HEK293 (cell line): ENCODE results near the gene AGO4.

Experiments used
- CTCF ChIA-PET: fragments of 350-600 bp; formaldehyde crosslinking; extraction: SDS; loops from one replicate; lab custom pipeline; 2021; ENCODE audit warnings: antibody characterized with exemption; lab: Yijun Ruan, JAX
- POLR2A ChIA-PET: fragments of 300-600 bp; formaldehyde crosslinking; extraction: SDS; loops from one replicate; lab custom pipeline; 2020; ENCODE audit warnings: antibody characterized with exemption, inconsistent platforms; lab: Yijun Ruan, JAX
- H3K27ac ChIP-seq: fragments of 200-500 bp; sonication (Bioruptor generic); 2 replicates; pipeline ENCODE4 v1.5.1; 2014; ENCODE audit warnings: low read depth, low read length, control low read depth, inconsistent platforms; ENCODE audit errors: extremely low read depth
- H3K36me3 ChIP-seq, 2 experiments: fragments of 200-500 bp in 1 of 2; sonication (Bioruptor generic) in 1 of 2; 1 replicate in 1 of 2; 2 replicates in 1 of 2; pipeline ENCODE4 v1.5.1; 2014 to 2017; ENCODE audit warnings: inconsistent platforms in 2 of 2, low read length in 2 of 2; ENCODE audit not compliant: control insufficient read depth in 2 of 2, insufficient read depth in 1 of 2
- H3K4me1 ChIP-seq: fragments of 200-500 bp; sonication (Bioruptor generic); 2 replicates; pipeline ENCODE4 v1.5.1; 2014; ENCODE audit warnings: mild to moderate bottlenecking, low read length, inconsistent platforms; ENCODE audit not compliant: control insufficient read depth, insufficient read depth
- H3K4me3 ChIP-seq: 2 replicates; pipeline ENCODE4 v1.5.1; 2011; ENCODE audit warnings: low read depth, mild to moderate bottlenecking, control low read depth, low read length, moderate library complexity
- H3K9me3 ChIP-seq: fragments of 200-500 bp; sonication (Bioruptor generic); 2 replicates; pipeline ENCODE4 v1.5.1; 2014; ENCODE audit warnings: low read depth, low read length, inconsistent platforms; ENCODE audit not compliant: control insufficient read depth, insufficient read depth
- BCL11A ChIP-seq: fragments of 450-650 bp; formaldehyde crosslinking; IDR thresholded peaks from 2 replicates; pipeline ENCODE4 v1.5.1; 2016; ENCODE audit warnings: low read depth, missing biosample characterization, missing genetic modification characterization
- BCL11B ChIP-seq: fragments of 450-650 bp; formaldehyde crosslinking; IDR thresholded peaks from 2 replicates; pipeline ENCODE4 v1.5.1; 2016; ENCODE audit warnings: low read depth, missing biosample characterization, missing genetic modification characterization
- EGR2 ChIP-seq: fragments of 450-650 bp; formaldehyde crosslinking; IDR thresholded peaks from 2 replicates; pipeline ENCODE4 v1.5.1; 2016; ENCODE audit warnings: low read depth, missing biosample characterization, missing genetic modification characterization
- GLIS2 ChIP-seq: fragments of 450-650 bp; formaldehyde crosslinking; IDR thresholded peaks from 2 replicates; pipeline ENCODE4 v1.5.1; 2016; ENCODE audit warnings: missing biosample characterization, missing genetic modification characterization
- HOXC10 ChIP-seq: sonication (generic); formaldehyde crosslinking; IDR thresholded peaks from 2 replicates; pipeline ENCODE4 v1.8.1; 2023; ENCODE audit warnings: mild to moderate bottlenecking, missing genetic modification reagents
- KLF1 ChIP-seq: fragments of 450-650 bp; formaldehyde crosslinking; IDR thresholded peaks from 2 replicates; pipeline ENCODE4 v1.5.1; 2016; ENCODE audit warnings: missing biosample characterization, missing genetic modification characterization
- OSR2 ChIP-seq: fragments of 450-650 bp; formaldehyde crosslinking; IDR thresholded peaks from 2 replicates; pipeline ENCODE4 v1.5.1; 2016; ENCODE audit warnings: missing biosample characterization, missing genetic modification characterization
- PATZ1 ChIP-seq: fragments of 450-650 bp; formaldehyde crosslinking; IDR thresholded peaks from 2 replicates; pipeline ENCODE4 v1.5.1; 2016; ENCODE audit warnings: missing biosample characterization, missing genetic modification characterization
- SP7 ChIP-seq: fragments of 450-650 bp; formaldehyde crosslinking; IDR thresholded peaks from 2 replicates; pipeline ENCODE4 v1.5.1; 2016; ENCODE audit warnings: missing biosample characterization, missing genetic modification characterization
- YY2 ChIP-seq: fragments of 450-650 bp; formaldehyde crosslinking; IDR thresholded peaks from 2 replicates; pipeline ENCODE4 v1.5.1; 2016; ENCODE audit warnings: missing biosample characterization, missing genetic modification characterization
- ZBTB48 ChIP-seq: fragments of 450-650 bp; formaldehyde crosslinking; IDR thresholded peaks from 2 replicates; pipeline ENCODE4 v1.5.1; 2016; ENCODE audit warnings: missing biosample characterization, missing genetic modification characterization
- ZBTB8A ChIP-seq: fragments of 450-650 bp; formaldehyde crosslinking; IDR thresholded peaks from 2 replicates; pipeline ENCODE4 v1.5.1; 2016; ENCODE audit warnings: missing biosample characterization, missing genetic modification characterization
- ZFP69B ChIP-seq: fragments of 450-650 bp; formaldehyde crosslinking; IDR thresholded peaks from 2 replicates; pipeline ENCODE4 v1.5.1; 2016; ENCODE audit warnings: missing biosample characterization, missing genetic modification characterization
- ZNF114 ChIP-seq: fragments of 450-650 bp; formaldehyde crosslinking; IDR thresholded peaks from 2 replicates; pipeline ENCODE4 v1.5.0; 2017; ENCODE audit warnings: missing biosample characterization, missing genetic modification characterization
- ZNF121 ChIP-seq: fragments of 450-650 bp; formaldehyde crosslinking; IDR thresholded peaks from 2 replicates; pipeline ENCODE4 v1.5.1; 2016; ENCODE audit warnings: missing biosample characterization, missing genetic modification characterization
- ZNF146 ChIP-seq: fragments of 450-650 bp; formaldehyde crosslinking; IDR thresholded peaks from 2 replicates; pipeline ENCODE4 v1.5.1; 2016; ENCODE audit warnings: missing biosample characterization, missing genetic modification characterization
- ZNF169 ChIP-seq: fragments of 450-650 bp; formaldehyde crosslinking; IDR thresholded peaks from 2 replicates; pipeline ENCODE4 v1.5.1; 2016; ENCODE audit warnings: missing biosample characterization, missing genetic modification characterization
- ZNF23 ChIP-seq: fragments of 450-650 bp; formaldehyde crosslinking; IDR thresholded peaks from 2 replicates; pipeline ENCODE4 v1.5.1; 2016; ENCODE audit warnings: missing biosample characterization, missing genetic modification characterization, borderline replicate concordance
- ZNF292 ChIP-seq: fragments of 450-650 bp; formaldehyde crosslinking; IDR thresholded peaks from 2 replicates; pipeline ENCODE4 v1.5.1; 2016; ENCODE audit warnings: low read depth, missing biosample characterization, missing genetic modification characterization, borderline replicate concordance
- ZNF311 ChIP-seq: fragments of 450-650 bp; formaldehyde crosslinking; IDR thresholded peaks from 2 replicates; pipeline ENCODE4 v1.5.1; 2017; ENCODE audit warnings: missing biosample characterization, missing genetic modification characterization, borderline replicate concordance
- ZNF366 ChIP-seq: fragments of 450-650 bp; formaldehyde crosslinking; conservative IDR thresholded peaks from 2 replicates; pipeline ENCODE4 v1.5.1; 2016; ENCODE audit warnings: missing biosample characterization, missing genetic modification characterization
- ZNF391 ChIP-seq: fragments of 450-650 bp; formaldehyde crosslinking; IDR thresholded peaks from 2 replicates; pipeline ENCODE4 v1.5.1; 2016; ENCODE audit warnings: low read depth, missing biosample characterization, missing genetic modification characterization, borderline replicate concordance
- ZNF558 ChIP-seq: fragments of 450-650 bp; formaldehyde crosslinking; IDR thresholded peaks from 2 replicates; pipeline ENCODE4 v1.5.1; 2016; ENCODE audit warnings: missing biosample characterization, missing genetic modification characterization
- ZNF560 ChIP-seq: fragments of 450-650 bp; formaldehyde crosslinking; IDR thresholded peaks from 2 replicates; pipeline ENCODE4 v1.5.1; 2017; ENCODE audit warnings: missing biosample characterization, missing genetic modification characterization, borderline replicate concordance
- ZNF596 ChIP-seq: fragments of 450-650 bp; IDR thresholded peaks from 2 replicates; pipeline ENCODE4 v1.5.0; 2018; ENCODE audit warnings: missing biosample characterization, mild to moderate bottlenecking, missing genetic modification characterization, moderate library complexity
- ZNF624 ChIP-seq: fragments of 450-650 bp; formaldehyde crosslinking; IDR thresholded peaks from 2 replicates; pipeline ENCODE4 v1.5.1; 2017; ENCODE audit warnings: missing biosample characterization, missing genetic modification characterization
- ZNF658 ChIP-seq: fragments of 450-650 bp; formaldehyde crosslinking; IDR thresholded peaks from 2 replicates; pipeline ENCODE4; 2016; ENCODE audit warnings: missing biosample characterization, missing genetic modification characterization
- ZNF664 ChIP-seq: fragments of 450-650 bp; formaldehyde crosslinking; IDR thresholded peaks from 2 replicates; pipeline ENCODE4 v1.5.1; 2016; ENCODE audit warnings: missing biosample characterization, missing genetic modification characterization
- ZNF792 ChIP-seq: fragments of 450-650 bp; formaldehyde crosslinking; IDR thresholded peaks from 2 replicates; pipeline ENCODE4 v1.5.1; 2016; ENCODE audit warnings: missing biosample characterization, missing genetic modification characterization
- ZNF843 ChIP-seq: fragments of 450-650 bp; formaldehyde crosslinking; IDR thresholded peaks from 2 replicates; pipeline ENCODE4 v1.5.1; 2016; ENCODE audit warnings: missing biosample characterization, missing genetic modification characterization
- TF ChIP-seq, protein P1 (sequence below): fragments of 450-650 bp; formaldehyde crosslinking; IDR thresholded peaks from 2 replicates; pipeline ENCODE4 v1.5.1; 2016; ENCODE audit warnings: missing biosample characterization, missing genetic modification characterization

The AGO4 gene

GRCh38 chr1:35894183-35894582 is 86.4 kb downstream of the AGO4 start:
- ChIA-PET POLR2A (interaction anchor here (1.0 kb wide), 1 partner anchor 10 kb away, joined by 3 read pairs; no protein-coding TSS in a partner anchor), CTCF (no interaction called here)
- H3K9me3 ChIP-seq, result no peaks in the 10 kb centered on the region
- H3K4me3 ChIP-seq, result no peak overlapping the region
- H3K36me3 ChIP-seq, result peaks cover 29 to 98% of the 10 kb centered on the region in 2 experiments
- H3K4me1 ChIP-seq, result no peaks in the 10 kb centered on the region
- no peak overlapping the region for H3K27ac ChIP-seq
- TF ChIP-seq ZNF169 (tag by site-specific recombination) (no peak), ZFP69B (tag by site-specific recombination) (no peak), ZNF624 (tag by site-specific recombination) (no peak), PATZ1 (tag by site-specific recombination) (no peak), ZNF558 (tag by site-specific recombination) (no peak), OSR2 (tag by site-specific recombination) (no peak), HOXC10 (CRISPR knock-in tag) (no peak), ZNF146 (tag by site-specific recombination) (no peak), ZNF121 (tag by site-specific recombination) (no peak), GLIS2 (tag by site-specific recombination) (no peak), SP7 (no peak), ZNF114 (tag by site-specific recombination) (no peak), ZBTB48 (tag by site-specific recombination) (no peak), ZBTB8A (tag by site-specific recombination) (no peak), BCL11B (tag by site-specific recombination) (no peak), ZNF292 (tag by site-specific recombination) (no peak), ZNF658 (tag by site-specific recombination) (no peak), ZNF560 (tag by site-specific recombination) (no peak)
- TF ChIP-seq, protein P1, sequence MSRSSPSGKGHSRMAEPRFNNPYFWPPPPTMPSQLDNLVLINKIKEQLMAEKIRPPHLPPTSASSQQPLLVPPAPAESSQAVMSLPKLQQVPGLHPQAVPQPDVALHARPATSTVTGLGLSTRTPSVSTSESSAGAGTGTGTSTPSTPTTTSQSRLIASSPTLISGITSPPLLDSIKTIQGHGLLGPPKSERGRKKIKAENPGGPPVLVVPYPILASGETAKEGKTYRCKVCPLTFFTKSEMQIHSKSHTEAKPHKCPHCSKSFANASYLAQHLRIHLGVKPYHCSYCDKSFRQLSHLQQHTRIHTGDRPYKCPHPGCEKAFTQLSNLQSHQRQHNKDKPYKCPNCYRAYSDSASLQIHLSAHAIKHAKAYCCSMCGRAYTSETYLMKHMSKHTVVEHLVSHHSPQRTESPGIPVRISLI (tag by site-specific recombination), result no peak

DNA sequence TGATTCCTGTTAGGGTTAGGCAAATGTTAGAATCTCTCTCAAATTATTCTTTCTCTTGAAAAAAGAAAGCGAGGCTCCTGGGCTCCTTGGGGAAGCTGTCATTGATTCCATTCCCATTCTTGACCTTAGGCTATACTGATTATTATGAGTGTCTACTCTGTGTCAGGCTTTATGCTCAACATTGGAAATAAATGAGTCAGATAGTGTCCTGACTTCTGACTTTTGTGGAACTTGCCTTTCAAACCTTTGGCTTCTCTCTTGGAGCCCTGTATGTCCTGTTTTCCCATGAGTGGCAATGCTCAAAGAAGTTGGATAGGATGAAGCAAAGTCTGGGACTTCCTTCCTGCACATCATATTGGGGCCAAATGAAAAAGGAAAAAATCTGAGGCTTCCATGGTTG is 86.8 kb downstream of the AGO4 start:
- no peaks in the 10 kb centered on the region for H3K9me3 ChIP-seq
- H3K4me3 ChIP-seq, result no peak overlapping the region
- peaks cover 27 to 99% of the 10 kb centered on the region in 2 experiments for H3K36me3 ChIP-seq
- no peak for TF ChIP-seq ZNF311 (tag by site-specific recombination)
- no peak for TF ChIP-seq HOXC10 (CRISPR knock-in tag)
- TF ChIP-seq KLF1 (tag by site-specific recombination), result no peak
- TF ChIP-seq ZNF391 (tag by site-specific recombination), result no peak
- TF ChIP-seq YY2 (tag by site-specific recombination), result no peak
- no peak for TF ChIP-seq BCL11A (tag by site-specific recombination)
- TF ChIP-seq ZNF596 (tag by site-specific recombination), result no peak
- no peak for TF ChIP-seq ZNF366 (tag by site-specific recombination)
- no peak for TF ChIP-seq ZNF664 (tag by site-specific recombination)
- no peak for TF ChIP-seq ZNF843
- TF ChIP-seq EGR2 (tag by site-specific recombination), result no peak
- no peak for TF ChIP-seq ZNF792
- no peak for TF ChIP-seq ZNF23 (tag by site-specific recombination)
- H3K4me1 ChIP-seq, result no peaks in the 10 kb centered on the region
- POLR2A ChIA-PET, result no interaction called here
- CTCF ChIA-PET, result interaction anchor here (3.8 kb wide), 1 partner anchor 12 kb away, joined by 15 read pairs; the partner anchor contains the start of gene AGO1
- H3K27ac ChIP-seq, result no peak overlapping the region
